Activated T-helper 9 cell treated with anti-CD3 and anti-CD28 coated beads, Interleukin-2, amount 50 U/mL, for 16 hours (primary cell): ENCODE data around the gene TRIOBP.

Experiments used
- DNase-seq: peaks from one replicate; pipeline ENCODE4 v3.0.0-alpha.2; 2020; ENCODE audit warnings: low read depth

The TRIOBP gene

GRCh38 chr22:37804881-37805809 is 108.3 kb downstream of the TRIOBP start:
- DNase-seq = peak; percentile 46

- DNase-seq = no peak
Measured at GRCh38 chr22:37805810-37806277, 109.0 kb downstream of the TRIOBP start.

GRCh38 chr22:37806409-37807333 is 109.8 kb downstream of the TRIOBP start:
- no peak for DNase-seq

GRCh38 chr22:37807410-37808293 is 110.8 kb downstream of the TRIOBP start, which contains the start of gene GCAT:
Gene GCAT, plus strand, starts transcription at chr22:37807934. Its CDS starts 34 bp downstream, at chr22:37807968.
- DNase-seq = peak; percentile 76

- no peak for DNase-seq
Measured at GRCh38 chr22:37808294-37808657, 111.4 kb downstream of the TRIOBP start.

- no peak for DNase-seq
Measured at GRCh38 chr22:37809672-37810333, 113.0 kb downstream of the TRIOBP start.

GRCh38 chr22:37811867-37812266 is 115.0 kb downstream of the TRIOBP start:
- no peak for DNase-seq

- no peak for DNase-seq
Measured at GRCh38 chr22:37812869-37813678, 116.2 kb downstream of the TRIOBP start.

GRCh38 chr22:37815593-37815992 is 118.7 kb downstream of the TRIOBP start:
- no peak for DNase-seq

- DNase-seq = no peak
Measured at GRCh38 chr22:37816543-37817180, 119.8 kb downstream of the TRIOBP start.

GRCh38 chr22:37817705-37818408 is 121.0 kb downstream of the TRIOBP start:
- peak; percentile 71 for DNase-seq

- peak; percentile 48 for DNase-seq
Measured at GRCh38 chr22:37818409-37819104, 121.7 kb downstream of the TRIOBP start.

GRCh38 chr22:37819105-37819433 is 122.2 kb downstream of the TRIOBP start:
- DNase-seq = no peak

GRCh38 chr22:37820350-37820749 is 123.5 kb downstream of the TRIOBP start:
- no peak for DNase-seq

- DNase-seq = no peak
Measured at GRCh38 chr22:37822079-37822833, 125.4 kb downstream of the TRIOBP start.

- no peak for DNase-seq
Measured at GRCh38 chr22:37823134-37823985, 126.5 kb downstream of the TRIOBP start, which contains the start of gene GALR3. Gene GALR3, plus strand, starts transcription at chr22:37823382. Its CDS starts 25 bp downstream, at chr22:37823407.
